ENCODE data around the gene HES4.

- TF ChIP-seq CTCF (IDR thresholded peaks at IDR 0.05), result peak in 1 of 7 experiments; percentile 9
- peak in 2 of 3 donors; percentile 8 to 46 for TF ChIP-seq POLR2AphosphoS5 (IDR thresholded peaks at IDR 0.05)
- TF ChIP-seq POLR2A (IDR thresholded peaks at IDR 0.05), result no peak
These were observed 40.4 kb upstream of the HES4 start for GRCh38 chr1:1040004-1040991.

Data from stomach (tissue), 4 donors.